CD4-positive, alpha-beta T cell treated with Interleukin-4 for 4 hours (primary cell): ENCODE data around the gene DEFB114.
"Not testable (repeated sequence)": the region's sequence is repeated elsewhere in the genome, so short reads cannot be mapped to it uniquely, and the experiment has no call there.

Experiments used
- DNase-seq: peaks from one replicate; pipeline ENCODE4 v3.0.0-alpha.2; 2020

Gene DEFB114, protein sequence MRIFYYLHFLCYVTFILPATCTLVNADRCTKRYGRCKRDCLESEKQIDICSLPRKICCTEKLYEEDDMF

DNA sequence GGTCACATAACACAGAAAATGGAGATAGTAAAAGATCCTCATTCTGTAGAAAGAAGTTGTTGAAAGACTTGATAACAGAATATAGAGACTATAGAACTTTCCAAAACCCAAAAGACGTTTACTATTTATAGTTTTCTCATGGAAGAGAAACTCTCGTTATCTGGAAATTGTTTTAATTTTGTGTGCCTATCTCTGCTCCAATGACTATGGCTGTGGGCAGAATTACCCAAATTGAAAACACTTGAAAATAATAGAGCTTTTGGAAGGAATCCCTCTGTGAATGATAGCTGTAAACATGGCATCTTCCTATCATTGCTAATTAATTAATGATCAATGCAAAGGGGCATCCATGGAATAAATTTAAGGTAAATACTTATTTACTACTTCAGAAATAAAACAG is at the start of gene DEFB114:
DEFB114 (minus strand) TSS at position 101 of the 400 bp plus-strand sequence; CDS start at position 42, 59 bp downstream.
- DNase-seq = no peak

DNA sequence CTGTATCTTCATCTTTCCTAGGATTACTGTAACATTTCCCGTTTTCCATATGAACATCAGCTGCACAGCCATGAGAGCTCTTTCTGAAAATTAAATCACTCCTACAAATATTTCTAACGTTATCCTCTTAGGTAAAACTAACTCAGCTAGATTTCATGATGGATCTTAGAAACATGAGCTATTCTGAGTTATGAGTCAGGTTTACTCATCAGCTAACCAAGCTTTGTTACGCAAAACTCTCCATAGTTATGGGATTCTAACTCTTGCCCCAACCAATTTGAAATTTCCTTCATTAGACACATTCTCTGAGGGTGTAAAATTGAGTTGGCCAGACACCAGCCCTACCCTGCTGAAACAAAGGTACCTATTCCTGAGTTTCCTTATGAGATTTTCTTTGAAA is 43.9 kb upstream of the DEFB114 start:
- DNase-seq = no peak

DNA sequence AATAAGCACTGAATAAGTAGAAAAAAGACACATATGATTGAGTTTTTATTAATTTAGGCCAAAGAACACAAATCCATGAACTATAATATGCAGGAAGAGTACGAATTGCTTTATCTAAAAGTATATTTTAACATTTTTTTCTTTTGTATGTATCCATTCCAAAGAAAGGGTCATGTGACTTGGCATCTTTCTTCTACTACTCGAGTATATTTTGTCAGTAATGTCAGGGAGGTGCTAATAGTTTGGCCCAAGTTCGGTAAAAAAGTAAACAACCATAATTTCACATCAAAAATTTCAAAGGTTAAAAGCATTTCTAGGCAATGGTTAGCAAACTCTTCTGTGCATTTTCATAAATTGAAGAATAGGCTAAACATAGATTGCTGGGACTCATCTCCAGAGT is 39.2 kb upstream of the DEFB114 start:
- no peak for DNase-seq

DNA sequence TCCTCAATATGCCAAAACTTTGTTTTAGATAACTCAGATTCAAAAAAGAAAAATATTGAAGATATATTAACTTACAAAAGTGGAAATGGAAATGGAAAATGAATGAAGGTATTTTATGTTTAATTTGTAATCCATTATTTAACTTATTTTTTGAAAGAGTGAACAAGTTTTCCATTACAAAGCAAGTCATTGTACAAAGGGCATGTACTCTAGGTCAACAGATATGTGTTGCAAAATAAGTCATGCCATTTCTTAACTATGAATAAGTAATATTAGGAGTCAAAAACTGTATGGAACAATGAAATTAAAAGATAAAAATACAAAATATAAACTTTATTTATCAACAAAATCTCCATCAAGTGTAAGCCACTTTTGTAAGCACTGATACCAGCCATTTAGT is 31.3 kb upstream of the DEFB114 start:
- DNase-seq = no peak

DNA sequence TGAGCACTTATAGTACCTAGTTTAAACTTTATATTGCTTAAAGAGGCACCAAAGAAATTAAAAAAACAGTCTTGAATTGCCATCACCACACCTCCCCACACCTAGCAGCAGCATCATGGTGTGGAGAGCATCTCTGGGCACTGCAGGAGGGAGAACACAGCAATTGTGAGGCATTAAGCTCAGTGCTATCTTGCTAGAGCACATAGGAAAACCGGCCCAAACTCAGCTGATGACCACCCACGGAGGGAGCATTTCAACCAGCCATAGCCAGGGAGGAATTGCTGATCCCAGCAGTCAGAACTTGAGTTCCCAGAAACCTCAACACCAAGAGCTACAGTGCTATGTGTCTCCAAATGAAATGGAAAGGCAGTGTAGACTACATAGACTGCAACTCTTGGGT is 24.9 kb upstream of the DEFB114 start:
- no peak for DNase-seq

DNA sequence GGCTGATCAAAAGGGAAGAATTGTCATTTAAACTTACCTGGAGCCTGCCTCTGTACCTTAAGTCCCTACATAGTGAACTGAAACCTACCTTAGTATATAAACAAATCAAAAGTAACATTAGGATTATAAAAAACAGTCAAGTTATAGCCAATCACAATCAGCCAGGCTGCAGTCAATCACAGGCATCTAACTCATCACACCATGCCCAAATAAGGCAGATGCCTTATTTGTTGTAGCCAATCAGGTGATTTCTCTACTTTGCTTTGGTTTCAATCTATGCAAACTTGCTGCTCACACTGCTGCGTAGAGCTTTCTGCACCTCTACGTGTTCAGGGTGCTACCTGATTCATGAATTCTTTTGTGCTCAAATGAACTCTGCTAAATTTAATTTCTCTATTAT is 23.8 kb upstream of the DEFB114 start:
- DNase-seq = no peak

DNA sequence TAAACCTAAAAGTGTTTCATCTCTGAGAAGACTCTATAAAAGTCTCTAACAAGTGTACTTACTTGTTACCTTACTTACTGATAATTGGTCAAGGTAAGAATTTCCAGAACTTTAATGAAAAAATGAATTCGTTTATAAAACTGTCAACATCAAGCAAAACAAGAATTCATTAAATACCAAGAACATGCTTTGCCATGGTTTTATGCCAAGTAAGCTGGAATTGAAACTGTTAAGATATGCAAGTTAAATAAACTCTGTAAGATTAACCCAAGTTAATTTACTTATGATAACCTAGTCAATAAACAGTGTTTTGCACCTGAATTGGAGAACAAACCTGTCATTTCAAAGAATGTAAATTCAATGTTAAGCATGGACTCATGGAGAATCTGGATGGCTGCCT is 22.6 kb upstream of the DEFB114 start:
- DNase-seq = no peak

DNA sequence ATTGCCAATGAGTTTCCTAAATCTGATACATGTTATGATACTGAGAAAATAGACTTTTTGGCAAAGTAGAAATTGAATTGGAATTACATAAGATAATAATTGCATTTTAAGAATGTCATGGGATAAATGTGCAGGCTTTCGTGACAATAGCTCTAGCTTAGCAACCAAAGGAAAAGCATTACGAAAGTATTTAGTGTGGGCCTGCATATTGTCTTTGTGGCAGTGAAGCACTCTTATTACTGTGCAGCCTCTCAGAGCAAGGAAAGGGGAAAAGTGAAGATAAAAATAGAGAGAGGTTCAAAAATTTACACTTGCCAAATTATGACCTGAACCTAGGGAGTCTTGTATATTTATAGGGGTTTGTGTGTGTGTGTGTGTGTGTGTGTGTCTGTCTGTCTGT is 18.1 kb upstream of the DEFB114 start:
- no peak for DNase-seq

DNA sequence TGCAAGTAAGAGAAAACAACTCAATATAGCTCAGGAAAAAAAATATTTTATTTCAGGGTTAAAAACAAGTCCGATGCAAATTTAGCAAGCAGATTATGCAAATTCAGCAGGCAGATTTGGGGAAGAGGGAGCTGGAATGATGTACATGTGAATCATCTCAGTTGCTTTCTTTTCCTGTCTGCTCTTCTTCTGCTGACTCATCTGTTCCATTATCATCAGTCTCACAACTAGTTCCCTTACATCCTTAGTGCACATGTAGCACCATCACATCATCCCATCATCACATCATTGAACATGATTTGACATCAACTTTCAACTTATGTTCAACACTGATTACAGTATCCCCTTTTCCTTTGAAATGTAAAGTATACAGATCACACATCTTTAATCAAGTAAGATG is 16.9 kb upstream of the DEFB114 start:
- no peak for DNase-seq

DNA sequence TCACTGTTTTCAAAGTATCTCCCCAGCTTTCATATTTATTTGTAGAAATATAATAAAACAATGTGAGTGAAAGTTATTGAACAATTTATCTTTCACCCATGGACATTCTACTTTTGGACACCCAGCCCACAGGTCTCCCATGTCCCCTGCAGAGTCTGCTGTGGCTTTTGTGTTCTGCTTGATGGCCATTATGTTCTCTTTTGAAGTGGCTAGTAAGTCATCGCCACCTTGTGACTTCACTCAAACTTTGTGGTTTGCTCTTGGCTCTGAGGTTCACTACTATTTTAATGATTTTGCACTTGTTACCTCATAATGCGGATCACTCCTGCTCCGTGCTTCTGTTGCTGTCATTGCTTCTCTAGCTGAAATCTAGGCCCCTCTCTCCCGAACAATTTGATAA is 15.6 kb upstream of the DEFB114 start:
- DNase-seq = no peak

DNA sequence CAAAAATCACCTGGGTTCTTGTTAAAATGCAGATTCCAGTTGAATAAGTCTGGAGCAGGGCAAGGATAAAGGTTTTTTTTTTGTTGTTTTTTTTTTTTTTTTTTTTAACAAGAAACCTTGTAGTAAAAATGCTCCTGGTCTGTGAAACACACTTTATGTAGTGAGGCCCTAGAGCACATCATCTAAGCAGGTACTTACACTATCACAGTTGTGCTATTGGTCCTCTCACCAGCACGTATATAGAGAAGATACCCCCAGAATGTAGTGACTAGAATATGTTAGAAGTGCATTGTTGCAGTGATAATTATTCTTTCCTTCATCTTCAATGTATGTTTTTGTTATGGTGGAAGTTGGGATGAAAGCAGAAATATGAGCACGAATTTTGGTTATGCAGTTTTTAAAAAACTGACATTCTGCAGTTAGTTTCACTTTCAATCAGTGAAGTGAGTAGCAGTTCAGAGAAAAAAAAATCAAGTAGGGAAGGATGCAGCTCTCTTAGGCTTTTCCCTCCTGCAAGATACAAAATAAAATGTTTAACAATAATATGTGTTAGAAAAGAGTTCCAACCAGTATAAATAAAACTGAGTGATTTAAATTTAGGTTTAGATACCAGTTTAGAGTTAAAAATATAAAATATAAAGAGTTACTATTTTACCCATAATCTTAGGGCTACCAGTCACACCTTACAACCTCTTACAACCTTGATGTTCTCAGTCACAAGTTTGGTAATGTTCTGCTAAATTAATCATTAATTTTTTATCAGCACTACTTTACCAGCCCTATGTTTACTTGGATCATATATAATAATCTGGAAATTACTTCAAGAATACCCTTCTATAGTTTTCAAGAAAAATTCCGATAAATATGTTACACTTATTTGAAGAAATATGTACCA is 14.6 kb upstream of the DEFB114 start:
- DNase-seq = no peak

DNA sequence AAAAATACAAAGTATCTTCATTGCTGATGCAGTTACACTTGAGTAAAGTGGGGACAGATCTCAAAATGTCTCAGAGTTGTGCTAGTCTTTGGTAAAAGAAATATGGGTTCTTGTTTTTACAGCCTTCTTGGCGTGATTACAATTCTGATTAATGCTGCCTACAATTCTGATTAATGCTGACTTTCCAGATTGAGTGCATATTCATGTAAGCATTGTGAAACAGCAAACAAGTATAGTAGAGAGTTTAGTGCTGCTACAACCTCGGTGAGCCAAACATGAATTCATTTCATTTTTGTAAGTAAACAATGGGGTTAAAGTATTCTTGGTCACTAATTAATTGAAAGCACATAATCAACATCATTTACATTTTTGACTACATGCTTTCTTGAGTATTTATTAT is 5.6 kb upstream of the DEFB114 start, which contains the start of gene DEFB113:
DEFB113 (minus strand) TSS at position 21 of the 400 bp plus-strand sequence; CDS start at position 21, 0 bp downstream.
- no peak for DNase-seq

DNA sequence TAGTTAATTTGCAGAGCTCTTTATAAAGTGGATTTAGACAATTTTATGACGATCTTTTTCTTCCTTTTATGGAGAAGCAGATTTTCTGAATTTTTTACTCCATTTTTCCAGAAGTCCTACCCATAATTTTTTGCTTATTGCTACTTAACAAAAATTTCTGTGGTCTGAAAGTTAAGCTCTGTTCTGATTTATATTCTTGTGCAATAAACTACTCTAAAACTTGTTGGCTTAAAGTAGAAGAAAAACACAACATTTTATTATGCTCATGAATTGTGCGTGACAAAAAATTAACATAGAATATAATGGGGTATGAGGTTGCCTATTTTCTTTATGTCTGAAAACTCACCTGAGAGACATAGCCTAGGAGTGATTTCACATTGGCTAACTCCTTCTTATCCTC is 2.9 kb upstream of the DEFB114 start:
- DNase-seq = no peak

DNA sequence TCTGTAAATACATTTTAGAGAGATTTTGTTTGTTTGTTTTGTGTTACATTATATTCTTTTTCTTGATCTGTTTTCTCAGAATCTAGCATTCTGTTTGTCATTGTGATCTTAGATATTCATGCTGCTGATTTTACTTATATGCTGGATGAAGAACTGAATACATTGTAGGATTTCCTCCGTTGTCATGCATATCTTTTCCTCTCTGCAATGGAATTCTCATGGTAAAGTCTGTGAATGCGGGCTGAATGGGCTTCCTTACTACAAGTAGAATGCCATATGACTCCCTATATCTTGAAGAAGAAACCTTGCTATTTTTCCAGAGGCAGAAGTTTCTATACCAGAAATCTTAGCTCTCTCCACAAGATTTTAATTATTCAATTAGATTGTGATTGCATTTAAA is 2.4 kb upstream of the DEFB114 start:
- DNase-seq = no peak

DNA sequence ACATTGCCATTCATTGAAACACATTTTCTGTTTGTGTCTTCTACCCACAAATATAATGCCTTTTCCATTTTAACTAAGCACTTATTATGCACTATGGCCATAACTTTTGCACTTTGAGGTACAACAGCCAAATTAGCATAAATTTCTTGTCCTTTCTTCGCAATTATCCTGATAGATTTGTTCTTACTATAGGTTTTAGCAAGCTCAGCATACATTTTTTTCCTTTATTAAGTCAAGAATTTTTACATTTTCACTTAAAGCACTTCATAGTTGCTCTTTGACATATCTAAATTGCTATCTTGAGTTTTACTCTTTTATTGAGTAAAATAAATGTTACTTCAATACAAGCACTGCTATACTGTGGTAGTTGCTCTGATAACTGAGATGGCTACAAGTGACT is 5.8 kb downstream of the DEFB114 start:
- no peak for DNase-seq

DNA sequence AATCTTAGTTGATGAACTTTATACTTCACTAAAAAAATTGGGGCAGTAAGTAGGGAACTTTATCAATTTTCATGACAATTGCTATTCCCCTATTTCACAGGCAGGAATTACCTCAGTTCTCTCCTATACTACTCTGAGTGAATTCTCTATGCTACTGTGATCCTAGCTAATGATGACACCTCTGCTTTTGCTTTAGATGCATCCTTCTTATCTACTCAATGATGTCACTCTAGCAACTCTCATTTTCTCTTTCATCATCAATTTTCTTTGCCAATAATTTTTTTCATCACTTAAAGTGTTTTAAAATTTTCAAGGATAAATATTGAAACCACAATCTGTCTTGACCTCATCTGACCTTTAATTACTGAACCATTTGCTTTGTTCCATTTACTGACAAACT is 8.1 kb downstream of the DEFB114 start:
- no peak for DNase-seq

DNA sequence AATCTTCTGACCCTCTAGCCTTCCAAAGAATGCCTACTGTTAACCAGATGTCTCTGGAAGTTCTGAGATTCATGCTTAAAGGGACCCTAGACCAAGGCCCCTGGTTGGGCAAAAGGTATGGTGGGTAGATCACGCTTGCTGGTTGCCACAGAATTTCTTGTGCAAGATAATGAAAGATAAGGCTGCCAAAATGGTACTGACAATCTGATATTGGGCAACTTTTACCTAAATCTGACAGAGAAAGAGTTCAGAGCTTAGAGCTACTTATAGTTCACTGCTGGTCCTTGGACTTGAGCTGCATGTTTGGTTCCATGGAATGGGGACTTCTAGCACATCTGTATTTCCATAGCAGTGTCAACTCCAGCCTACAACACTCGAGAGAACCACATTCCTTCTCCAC is 12.0 kb downstream of the DEFB114 start:
- DNase-seq = no peak

DNA sequence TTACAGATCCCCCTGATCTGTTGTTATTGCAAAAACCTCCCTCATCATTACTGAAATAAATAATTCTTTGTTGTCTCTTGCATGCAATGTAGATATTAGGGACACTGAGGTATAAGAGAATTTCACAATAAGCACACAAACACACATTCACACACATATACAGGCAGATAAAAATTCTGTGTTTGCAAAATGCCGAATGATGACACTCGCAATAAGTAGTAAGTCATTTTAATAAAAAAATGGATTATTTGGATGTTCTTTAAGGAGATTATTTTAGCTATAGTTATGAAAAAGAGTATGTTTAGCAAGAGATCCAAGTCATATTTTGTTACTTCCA is 13.6 kb downstream of the DEFB114 start:
- no peak for DNase-seq

DNA sequence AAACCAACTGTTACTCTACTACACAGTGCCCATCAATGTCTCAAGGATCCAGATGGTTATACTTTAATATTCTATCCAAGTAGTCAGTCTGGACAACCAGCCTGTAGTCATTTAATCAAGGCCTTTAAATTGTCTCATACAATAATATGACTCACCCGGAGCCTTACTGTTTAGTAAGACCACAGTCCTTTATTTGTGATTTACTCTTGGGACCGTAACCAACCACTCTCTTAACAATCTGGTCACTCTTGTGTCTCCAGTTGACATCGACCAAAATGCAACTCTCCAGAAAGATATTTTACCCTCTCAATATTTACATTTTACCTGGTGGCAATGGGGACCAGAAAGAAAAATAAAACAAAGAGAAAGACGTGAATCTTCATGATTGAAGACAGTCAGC is 14.9 kb downstream of the DEFB114 start:
- no peak for DNase-seq

DNA sequence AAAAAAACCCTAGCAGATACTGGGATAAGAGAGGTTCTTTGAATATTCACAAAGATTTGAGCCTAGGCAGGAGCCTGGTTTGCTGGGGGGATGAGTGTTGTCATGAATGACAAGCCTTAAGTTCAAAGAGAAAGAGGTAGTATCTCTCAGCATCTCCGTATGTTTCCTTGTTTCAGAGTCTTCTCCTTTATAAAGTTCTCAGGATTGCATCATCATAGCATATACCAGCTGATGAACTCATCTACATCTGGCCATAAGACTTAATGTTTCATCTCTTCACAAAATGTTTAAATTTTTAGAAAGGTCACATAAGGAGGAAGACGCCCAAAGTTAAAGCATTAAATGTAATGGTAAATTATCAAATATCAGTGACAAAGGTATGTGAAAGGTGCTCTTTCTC is 17.1 kb downstream of the DEFB114 start:
- no peak for DNase-seq

DNA sequence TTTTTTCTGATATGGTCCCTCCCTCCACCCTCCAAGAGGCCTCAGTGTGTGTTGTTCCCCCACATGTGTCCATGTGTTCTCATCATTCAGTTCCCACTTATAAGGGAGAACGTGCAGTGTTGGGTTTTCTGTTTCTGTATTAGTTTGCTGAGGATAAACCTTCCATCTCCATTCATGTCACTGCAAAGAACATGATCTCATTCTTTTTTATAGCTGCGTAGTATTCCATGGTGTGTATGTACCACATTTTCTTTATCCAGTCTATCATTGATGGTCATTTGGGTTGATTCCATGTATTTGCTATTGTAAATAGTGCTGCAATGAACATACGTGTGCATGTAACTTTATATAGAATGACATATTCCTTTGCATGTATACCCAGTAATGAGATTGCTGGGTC is 19.9 kb downstream of the DEFB114 start:
- not testable (repeated sequence) for DNase-seq

DNA sequence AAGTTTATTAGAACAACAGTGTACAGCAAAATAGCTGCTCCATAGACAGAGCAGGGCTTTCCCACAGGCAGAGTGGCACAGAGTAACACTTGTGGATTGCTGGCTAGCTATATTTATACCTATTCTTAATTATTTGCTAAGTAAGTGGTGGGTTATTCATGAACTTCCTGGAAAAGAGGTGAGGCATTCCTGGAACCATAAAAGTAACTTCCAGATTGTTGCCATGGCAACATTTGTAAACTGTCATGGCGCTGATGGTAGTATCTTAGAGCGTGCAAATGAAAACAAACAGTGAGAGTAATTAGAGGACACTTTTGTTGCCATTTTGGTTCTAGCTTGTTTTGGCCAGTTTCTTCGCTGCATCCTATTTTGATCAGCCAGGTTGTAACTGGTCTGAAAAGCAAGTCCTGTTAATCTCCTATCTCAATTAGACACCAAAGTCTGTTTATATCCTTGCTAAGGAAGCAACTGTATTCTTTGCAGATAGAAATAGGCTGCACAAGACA is 23.9 kb downstream of the DEFB114 start:
- DNase-seq = no peak

DNA sequence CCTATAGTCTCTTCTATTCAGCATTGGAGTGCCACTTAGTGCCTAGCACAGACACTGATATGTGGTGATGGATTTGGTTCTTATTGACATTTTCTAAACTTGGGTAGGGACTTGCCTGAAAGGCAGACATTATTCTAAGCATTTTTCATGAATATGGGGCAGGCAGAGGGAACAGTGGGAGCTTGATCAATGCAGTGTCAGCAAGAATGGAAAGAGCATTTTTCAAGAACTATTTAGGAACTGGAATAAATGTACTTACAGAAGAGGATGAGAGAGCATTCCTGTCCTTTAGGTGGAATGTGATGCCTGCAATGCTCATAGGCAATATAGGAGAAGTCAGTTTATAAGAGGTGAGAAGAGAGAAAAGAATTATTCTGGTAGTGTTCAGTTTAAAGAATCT is 26.2 kb downstream of the DEFB114 start:
- no peak for DNase-seq

DNA sequence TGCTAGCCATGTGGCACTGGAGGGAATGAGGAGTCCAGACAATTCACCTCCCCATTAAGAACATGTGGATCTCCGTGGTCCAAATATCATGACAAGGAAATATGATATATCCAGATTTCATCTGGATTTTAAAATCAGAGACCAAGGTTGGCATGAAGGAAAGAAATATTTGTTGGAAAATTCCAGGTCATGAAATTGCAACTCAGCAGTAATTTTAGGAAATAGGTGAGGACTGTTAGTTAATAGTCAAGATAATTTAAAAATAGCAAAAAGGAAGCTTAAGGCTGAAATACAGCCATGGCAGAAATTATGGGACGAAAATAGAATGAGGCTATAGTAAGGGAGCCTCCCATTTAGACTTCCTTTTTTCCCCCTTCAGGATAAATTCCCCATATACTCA is 26.9 kb downstream of the DEFB114 start:
- DNase-seq = no peak

DNA sequence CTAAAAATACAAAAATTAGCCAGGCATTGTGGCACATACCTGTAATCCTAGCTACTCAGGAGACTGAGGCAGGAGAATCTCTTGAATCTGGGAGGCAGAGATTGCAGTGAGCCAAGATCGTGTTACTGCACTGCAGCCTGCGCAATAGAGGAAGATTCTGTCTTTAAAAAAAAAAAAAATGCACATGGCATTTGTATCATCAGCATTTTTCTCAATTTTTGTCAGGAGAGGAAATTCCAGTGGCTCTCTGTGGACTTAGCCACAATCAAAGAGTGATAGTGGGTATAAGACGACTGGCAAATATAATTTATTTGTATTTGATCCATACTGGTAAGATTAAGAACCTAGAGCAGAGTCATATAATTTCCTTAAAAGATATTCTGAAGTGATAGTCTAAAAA is 28.6 kb downstream of the DEFB114 start:
- no peak for DNase-seq
